Stomach (tissue), 4 donors: ENCODE results near the gene NAPB.

Experiments used
- CTCF ChIP-seq, 7 experiments: fragments of 450-650 bp in 4 of 7; fragments of 200-600 bp in 3 of 7; sonication (generic) in 3 of 7; IDR thresholded peaks; one replicate each; pipeline ENCODE4 v1.5.1; 2016 to 2019; ENCODE audit warnings: antibody characterized with exemption in 7 of 7, control low read depth in 2 of 7, mild to moderate bottlenecking in 1 of 7
- POLR2A ChIP-seq, 4 donors: fragments of 450-650 bp; IDR thresholded peaks; one replicate each; pipeline ENCODE4 v1.6.1; 2016; ENCODE audit warnings: antibody characterized with exemption in 4 of 4, control low read depth in 2 of 4, mild to moderate bottlenecking in 1 of 4, moderate library complexity in 1 of 4

- no peak for TF ChIP-seq CTCF (IDR thresholded peaks at IDR 0.05)
- no peak for TF ChIP-seq POLR2A (IDR thresholded peaks at IDR 0.05)
These were observed 18.7 kb upstream of the NAPB start for GRCh38 chr20:23440004-23440403.
